GM21528 (cell line): Measurements from ENCODE around the gene CREB5.
"Not testable (repeated sequence)": the region's sequence is repeated elsewhere in the genome, so short reads cannot be mapped to it uniquely, and the experiment has no call there.

Experiments used
- ATAC-seq: cut with Tn5 transposase; IDR thresholded peaks from one replicate; pipeline ENCODE4 v1.9.1; 2021; ENCODE audit warnings: mild to moderate bottlenecking, moderate library complexity; ENCODE audit not compliant: unreplicated experiment, low FRiP score

The CREB5 gene

GRCh38 chr7:28785041-28785995, 373.0 kb downstream of the CREB5 start:
- no peak for ATAC-seq

GRCh38 chr7:28786156-28786555, 373.8 kb downstream of the CREB5 start:
- ATAC-seq: not testable (repeated sequence)

- ATAC-seq: no peak
Observed at GRCh38 chr7:28787106-28787505, 374.8 kb downstream of the CREB5 start.

- ATAC-seq: no peak
Observed at GRCh38 chr7:28790467-28790866, 378.1 kb downstream of the CREB5 start.

GRCh38 chr7:28792858-28793257, 380.5 kb downstream of the CREB5 start:
- ATAC-seq: no peak

- ATAC-seq: no peak
Observed at GRCh38 chr7:28793381-28794085, 381.2 kb downstream of the CREB5 start.

GRCh38 chr7:28798274-28798673, 386.0 kb downstream of the CREB5 start:
- no peak for ATAC-seq

- no peak for ATAC-seq
Observed at GRCh38 chr7:28799619-28800018, 387.3 kb downstream of the CREB5 start.

GRCh38 chr7:28800150-28800549, 387.8 kb downstream of the CREB5 start:
- no peak for ATAC-seq

- no peak for ATAC-seq
Observed at GRCh38 chr7:28802450-28802849, 390.1 kb downstream of the CREB5 start.

GRCh38 chr7:28804157-28804556, 391.8 kb downstream of the CREB5 start:
- no peak for ATAC-seq

- no peak for ATAC-seq
Observed at GRCh38 chr7:28804990-28805389, 392.7 kb downstream of the CREB5 start.

- no peak for ATAC-seq
Observed at GRCh38 chr7:28806841-28807240, 394.5 kb downstream of the CREB5 start.

- ATAC-seq: no peak
Observed at GRCh38 chr7:28807396-28807994, 395.2 kb downstream of the CREB5 start.

- ATAC-seq: no peak
Observed at GRCh38 chr7:28808796-28809533, 396.6 kb downstream of the CREB5 start.

- no peak for ATAC-seq
Observed at GRCh38 chr7:28811008-28811407, 398.7 kb downstream of the CREB5 start.

GRCh38 chr7:28811701-28812430, 399.5 kb downstream of the CREB5 start:
- ATAC-seq: no peak

- no peak for ATAC-seq
Observed at GRCh38 chr7:28812616-28813015, 400.3 kb downstream of the CREB5 start.

- ATAC-seq: no peak
Observed at GRCh38 chr7:28813243-28813962, 401.1 kb downstream of the CREB5 start.
